ACHN (cell line): ENCODE results near the gene CD226.
"Not testable (repeated sequence)": the region's sequence is repeated elsewhere in the genome, so short reads cannot be mapped to it uniquely, and the experiment has no call there.

Source experiments
- DNase-seq: peaks from one replicate; pipeline ENCODE4 v3.0.0-alpha.2; 2015
- in situ Hi-C: cut with HindIII; loops from 2 replicates; pipeline ENCODE4 v1.10.0; 2017; ENCODE audit warnings: low sequenced_read_pairs, low pct_ligation_motif_present, low pct_unique_long_range_greater_than_20kb

Gene CD226

GRCh38 chr18:69958422-69958821 lies 10.7 kb upstream of the CD226 start:
- in situ Hi-C loops = no loop called here
- no peak for DNase-seq

GRCh38 chr18:69957747-69958146 lies 10.1 kb upstream of the CD226 start:
- in situ Hi-C loops = no loop called here
- no peak for DNase-seq

- no peak for DNase-seq
Measured at GRCh38 chr18:69956665-69957620, 9.3 kb upstream of the CD226 start.

GRCh38 chr18:69956057-69956456 lies 8.4 kb upstream of the CD226 start:
- in situ Hi-C loops = no loop called here
- no peak for DNase-seq

More at GRCh38 chr18:69956665-69957620, 9.3 kb upstream of the CD226 start:
- in situ Hi-C loops = no loop called here

GRCh38 chr18:69954719-69955480 lies 7.2 kb upstream of the CD226 start:
- in situ Hi-C loops = no loop called here

GRCh38 chr18:69953191-69953590 lies 5.5 kb upstream of the CD226 start:
- DNase-seq = no peak
- in situ Hi-C loops = no loop called here

More at GRCh38 chr18:69954719-69955480, 7.2 kb upstream of the CD226 start:
- DNase-seq = no peak

GRCh38 chr18:69951182-69951581 lies 3.5 kb upstream of the CD226 start:
- no peak for DNase-seq
- in situ Hi-C loops = no loop called here

GRCh38 chr18:69949538-69949936 lies 1.9 kb upstream of the CD226 start:
- in situ Hi-C loops = no loop called here
- no peak for DNase-seq

- in situ Hi-C loops = no loop called here
- DNase-seq = no peak
Measured at GRCh38 chr18:69948919-69949537, 1.4 kb upstream of the CD226 start.

GRCh38 chr18:69948256-69948655 lies 583 bp upstream of the CD226 start:
- in situ Hi-C loops = no loop called here
- DNase-seq = no peak

GRCh38 chr18:69946608-69947155 lies 991 bp downstream of the CD226 start:
- in situ Hi-C loops = no loop called here
- no peak for DNase-seq

GRCh38 chr18:69945220-69946114 lies 2.2 kb downstream of the CD226 start:
- no peak for DNase-seq
- in situ Hi-C loops = no loop called here

GRCh38 chr18:69944436-69944835 lies 3.2 kb downstream of the CD226 start:
- in situ Hi-C loops = no loop called here
- no peak for DNase-seq

GRCh38 chr18:69943021-69943420 lies 4.7 kb downstream of the CD226 start:
- in situ Hi-C loops = no loop called here
- DNase-seq = no peak

- in situ Hi-C loops = no loop called here
- no peak for DNase-seq
Measured at GRCh38 chr18:69941183-69941582, 6.5 kb downstream of the CD226 start.

GRCh38 chr18:69939812-69940211 lies 7.9 kb downstream of the CD226 start:
- in situ Hi-C loops = not testable (repeated sequence)

GRCh38 chr18:69936191-69936558 lies 11.5 kb downstream of the CD226 start:
- in situ Hi-C loops = no loop called here
- DNase-seq = no peak

More at GRCh38 chr18:69939812-69940211, 7.9 kb downstream of the CD226 start:
- DNase-seq = not testable (repeated sequence)
